DMS 273 (cell line): Measurements from ENCODE around the gene LUZP2.
"Not testable (repeated sequence)": the region's sequence is repeated elsewhere in the genome, so short reads cannot be mapped to it uniquely, and the experiment has no call there.

Experiments
- DNase-seq: peaks from one replicate; lab custom pipeline; 2025; ENCODE audit not compliant: unreplicated experiment; lab: John Stamatoyannopoulos, UW

LUZP2 gene

DNA sequence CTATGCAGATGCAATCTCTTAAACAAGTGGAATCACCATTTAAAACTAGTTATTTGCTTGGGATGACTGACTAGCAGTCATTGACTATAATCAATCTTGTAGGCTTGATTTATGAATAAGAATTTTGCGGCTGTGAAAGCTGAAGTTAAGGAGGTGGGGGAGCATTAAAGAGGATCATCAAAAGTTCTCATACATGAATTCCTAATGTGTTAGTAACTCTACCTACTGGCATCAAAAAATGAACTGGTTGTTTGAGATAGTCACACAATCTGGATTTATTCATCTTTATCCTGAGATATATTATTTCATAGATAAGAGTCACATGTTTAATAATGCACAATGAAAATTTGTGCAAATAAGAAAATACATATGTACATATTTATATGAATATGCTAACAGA, 393.6 kb downstream of the LUZP2 start:
- no peak for DNase-seq

- DNase-seq: not testable (repeated sequence)
These were observed 395.1 kb downstream of the LUZP2 start for GRCh38 chr11:24891845-24892492.

- DNase-seq: no peak
These were observed 399.4 kb downstream of the LUZP2 start for GRCh38 chr11:24896118-24896835.

GRCh38 chr11:24900514-24900913, 403.7 kb downstream of the LUZP2 start:
- DNase-seq: no peak

DNA sequence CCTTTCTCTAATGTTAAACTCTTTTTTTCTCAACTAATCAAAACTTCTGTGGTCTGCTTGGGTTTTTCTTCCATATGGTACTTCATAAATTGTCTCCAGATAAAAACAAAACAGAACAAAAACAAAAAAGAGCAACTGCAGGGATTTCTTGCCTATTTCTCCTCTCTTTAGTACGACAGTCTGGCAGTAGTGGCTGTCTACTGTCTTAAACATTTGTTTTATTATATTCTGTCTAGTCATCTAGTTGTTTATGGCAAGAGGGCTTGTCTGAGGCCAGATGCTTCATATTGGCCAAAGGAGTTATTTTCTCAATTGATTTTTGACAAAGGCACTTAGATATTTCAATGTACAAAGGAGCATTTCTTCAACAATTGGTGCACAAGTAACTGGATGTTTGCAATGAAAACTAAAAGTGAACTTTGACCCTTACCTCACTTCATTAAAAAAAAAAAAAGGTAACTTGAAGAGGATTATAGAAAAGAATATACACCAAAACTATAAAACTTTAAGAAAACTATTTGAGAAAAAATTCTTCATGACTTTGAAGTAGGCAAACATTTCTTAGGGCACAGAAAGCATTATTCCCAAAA, 404.2 kb downstream of the LUZP2 start:
- no peak for DNase-seq

- DNase-seq: no peak
These were observed 406.7 kb downstream of the LUZP2 start for GRCh38 chr11:24903555-24903954.

DNA sequence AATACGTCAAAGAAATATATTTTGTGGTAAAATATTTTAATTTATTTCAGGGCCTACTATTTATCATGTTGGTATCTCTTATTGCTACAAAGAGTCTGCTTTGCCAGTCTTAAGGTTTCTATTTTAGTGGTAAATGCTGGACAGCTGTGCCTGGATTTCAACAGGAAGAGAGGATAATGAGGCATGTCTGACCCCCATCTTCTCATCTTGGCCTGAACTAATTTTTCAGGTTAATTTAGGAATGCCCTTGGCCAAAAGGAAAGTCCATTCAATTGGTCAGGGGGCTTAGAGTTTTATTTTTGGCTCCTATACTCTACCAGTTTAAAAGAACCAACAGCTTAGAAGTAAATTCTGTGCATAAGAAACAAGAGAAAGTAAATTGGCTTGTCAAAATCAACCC, 428.2 kb downstream of the LUZP2 start:
- DNase-seq: no peak

GRCh38 chr11:24932110-24933000, 435.5 kb downstream of the LUZP2 start:
- no peak for DNase-seq

DNA sequence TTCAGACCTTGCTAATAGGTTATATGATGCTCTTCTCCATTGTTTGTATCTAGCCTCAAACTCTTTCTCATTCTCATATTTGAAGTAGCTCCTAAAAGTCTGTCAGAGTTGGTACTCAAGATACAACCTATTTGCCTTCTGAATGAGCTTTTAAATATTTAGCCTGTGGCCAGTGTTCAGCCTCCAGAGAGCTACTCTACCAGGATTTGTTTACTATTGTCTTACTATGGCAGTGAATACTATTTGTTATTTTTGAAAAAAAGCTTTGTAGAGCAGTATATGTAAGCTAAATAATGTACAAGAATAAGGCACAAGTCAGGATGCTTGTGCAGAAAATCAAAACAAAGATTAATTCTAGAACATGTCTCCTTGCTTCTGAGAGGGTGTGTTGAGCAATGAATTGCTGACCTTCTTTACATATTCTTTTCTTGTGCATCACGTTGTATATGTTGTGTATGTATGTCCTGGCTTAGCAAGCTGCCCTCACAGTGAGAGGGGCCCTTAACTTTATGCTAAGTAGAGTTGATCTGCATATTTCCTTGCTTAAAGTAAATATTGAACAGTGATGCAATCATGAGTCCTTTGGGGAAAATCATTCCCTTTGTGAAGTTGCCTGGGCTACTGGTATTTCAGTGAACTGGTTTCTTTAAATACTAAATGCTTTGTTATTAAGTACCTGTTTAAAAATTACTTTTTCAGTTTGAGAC, 438.0 kb downstream of the LUZP2 start:
- no peak for DNase-seq

DNA sequence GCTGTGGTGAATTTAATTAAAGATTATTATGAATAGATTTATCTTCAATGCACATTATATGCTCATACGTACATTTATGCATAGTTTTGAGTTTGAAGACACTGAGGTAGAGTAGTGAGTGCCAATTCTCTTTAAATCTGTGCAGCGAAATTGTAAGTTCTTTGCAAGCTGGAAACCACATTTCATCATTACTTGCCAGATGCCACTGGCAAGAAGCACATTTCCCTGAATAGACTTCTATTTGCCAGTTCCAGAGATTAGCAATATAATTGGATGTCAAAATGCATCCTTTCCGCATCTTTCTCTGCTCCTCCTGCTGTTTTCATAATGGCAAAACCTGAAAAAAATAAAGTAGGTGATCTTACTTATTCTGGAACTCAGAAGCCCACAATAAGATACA, 448.0 kb downstream of the LUZP2 start:
- DNase-seq: no peak

DNA sequence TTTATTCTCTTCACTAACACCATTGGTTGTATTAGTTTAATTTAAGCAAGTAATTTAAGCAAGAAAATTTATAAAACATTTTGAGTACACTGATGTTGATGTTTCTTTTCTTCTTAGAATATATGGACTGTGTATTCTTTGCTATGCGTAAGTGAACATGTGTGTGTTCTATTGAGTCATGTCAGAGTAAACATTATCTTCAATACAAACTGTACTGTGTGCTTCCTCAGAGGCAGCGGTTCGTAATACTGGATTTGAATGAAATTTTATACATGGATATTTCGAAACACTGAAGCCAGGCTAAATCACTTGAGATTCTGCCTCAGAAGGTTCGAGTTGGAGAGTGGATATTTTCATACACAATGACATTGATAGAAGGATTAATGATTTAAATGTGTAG, 452.6 kb downstream of the LUZP2 start:
- DNase-seq: no peak

DNA sequence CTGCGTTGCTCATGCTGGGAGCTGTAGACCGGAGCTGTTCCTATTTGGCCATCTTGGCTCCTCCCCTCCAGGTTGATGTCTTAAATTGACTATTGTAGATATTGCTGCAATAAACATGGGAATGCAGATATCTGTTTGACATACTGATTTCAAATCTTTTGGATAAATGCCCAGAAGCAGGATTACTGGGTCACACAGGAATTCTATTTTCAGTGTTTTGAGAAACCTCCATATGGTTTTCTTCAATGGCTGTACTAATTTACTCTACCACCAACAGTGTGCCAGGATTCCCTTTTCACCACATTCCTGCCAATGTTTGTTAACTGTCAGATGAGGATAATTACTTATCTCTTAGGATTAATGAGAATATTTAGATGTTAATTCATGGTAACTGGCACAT, 467.0 kb downstream of the LUZP2 start:
- DNase-seq: no peak

DNA sequence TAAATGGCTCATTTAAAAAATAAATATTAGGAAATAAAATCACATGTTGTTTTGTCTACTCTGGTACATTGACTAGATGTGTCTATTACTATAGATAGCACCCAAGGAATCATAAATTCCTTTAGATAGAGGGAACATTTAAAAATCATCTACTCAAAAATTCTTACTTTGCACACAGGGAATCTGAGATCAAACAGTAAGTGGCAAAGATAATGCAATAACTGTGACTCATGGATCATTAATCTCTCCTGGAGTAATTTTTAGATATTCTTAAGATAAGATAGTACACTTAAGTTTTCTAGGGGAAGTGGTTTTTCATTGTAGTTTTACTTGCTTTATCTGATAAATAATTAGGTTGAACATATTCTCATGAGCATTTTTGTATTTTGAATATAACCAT, 468.9 kb downstream of the LUZP2 start:
- no peak for DNase-seq

GRCh38 chr11:24993903-24994302, 497.1 kb downstream of the LUZP2 start:
- DNase-seq: not testable (repeated sequence)

- DNase-seq: not testable (repeated sequence)
These were observed 503.1 kb downstream of the LUZP2 start for GRCh38 chr11:24999929-25000328.

GRCh38 chr11:25037431-25037830, 540.6 kb downstream of the LUZP2 start:
- DNase-seq: no peak

GRCh38 chr11:25038131-25038530, 541.3 kb downstream of the LUZP2 start:
- DNase-seq: no peak

- DNase-seq: no peak
These were observed 542.3 kb downstream of the LUZP2 start for GRCh38 chr11:25039165-25039564.

DNA sequence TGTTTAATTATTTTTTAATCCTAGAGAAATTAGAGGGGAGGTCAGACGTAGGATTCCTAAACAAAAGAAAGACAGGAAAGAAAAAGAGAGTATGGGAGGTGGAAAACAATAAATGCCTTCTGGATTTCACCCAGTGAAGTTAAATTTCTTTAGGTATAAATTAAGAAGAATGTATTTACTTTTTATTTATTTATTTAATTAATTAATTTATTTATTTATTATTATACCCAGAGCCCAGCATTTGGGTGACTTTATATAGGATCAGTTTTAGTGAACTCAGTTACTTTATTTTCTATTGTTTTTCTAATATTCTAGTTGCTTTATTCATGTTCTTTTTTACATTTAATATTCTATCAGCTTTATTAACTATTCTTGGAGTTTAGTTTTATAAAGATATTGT, 551.8 kb downstream of the LUZP2 start:
- DNase-seq: no peak

DNA sequence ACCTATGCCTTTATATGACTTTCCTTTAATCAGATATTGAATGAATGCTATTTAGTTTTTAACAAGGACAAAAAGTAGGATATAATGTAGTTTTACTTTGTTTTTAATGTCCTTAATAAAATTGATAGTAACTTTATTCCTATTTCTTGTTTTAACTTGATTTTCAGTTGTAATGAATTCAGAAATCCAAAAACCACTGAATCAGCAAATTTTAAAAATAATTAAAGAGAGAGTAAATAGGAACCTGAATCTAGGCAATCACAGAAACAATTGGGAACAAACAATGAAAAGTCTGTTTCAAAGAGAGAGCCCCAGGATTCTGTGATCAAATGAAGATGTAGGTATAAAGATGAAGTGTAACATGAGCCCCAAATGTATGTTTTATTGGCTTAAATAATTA, 556.0 kb downstream of the LUZP2 start:
- DNase-seq: no peak

DNA sequence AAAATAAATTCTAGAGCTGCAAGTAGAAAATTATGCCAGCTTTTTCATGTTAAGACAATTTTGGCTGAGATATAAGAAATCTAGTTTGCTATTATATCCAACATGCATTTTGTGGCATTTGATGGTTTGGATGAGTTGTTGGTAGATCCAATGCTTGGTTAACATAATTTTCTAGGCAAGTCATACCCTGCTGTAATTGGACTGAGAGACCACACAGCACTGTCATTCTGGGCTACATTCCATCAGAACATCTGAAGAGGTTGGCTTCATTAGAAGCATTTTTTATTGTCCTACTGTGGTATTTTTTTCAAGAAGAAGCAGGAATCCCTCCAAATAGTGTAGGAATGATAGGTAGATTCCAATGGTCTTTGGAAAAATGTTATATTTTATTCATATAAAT, 561.0 kb downstream of the LUZP2 start:
- no peak for DNase-seq
